HG03103 (cell line): Measurements from ENCODE around the gene EYA3.

Experiments used
- ATAC-seq: cut with Tn5 transposase; IDR thresholded peaks from one replicate; pipeline ENCODE4 v1.9.1; 2021; ENCODE audit warnings: low read depth; ENCODE audit not compliant: unreplicated experiment

The EYA3 gene

GRCh38 chr1:28074892-28075511 is 13.4 kb downstream of the EYA3 start:
- ATAC-seq = no peak

GRCh38 chr1:28073867-28074266 is 14.5 kb downstream of the EYA3 start:
- ATAC-seq = no peak

- no peak for ATAC-seq
Measured at GRCh38 chr1:28071813-28072212, 16.6 kb downstream of the EYA3 start.

GRCh38 chr1:28070725-28071593 is 17.5 kb downstream of the EYA3 start:
- no peak for ATAC-seq

GRCh38 chr1:28067523-28068090 is 20.8 kb downstream of the EYA3 start:
- no peak for ATAC-seq

DNA sequence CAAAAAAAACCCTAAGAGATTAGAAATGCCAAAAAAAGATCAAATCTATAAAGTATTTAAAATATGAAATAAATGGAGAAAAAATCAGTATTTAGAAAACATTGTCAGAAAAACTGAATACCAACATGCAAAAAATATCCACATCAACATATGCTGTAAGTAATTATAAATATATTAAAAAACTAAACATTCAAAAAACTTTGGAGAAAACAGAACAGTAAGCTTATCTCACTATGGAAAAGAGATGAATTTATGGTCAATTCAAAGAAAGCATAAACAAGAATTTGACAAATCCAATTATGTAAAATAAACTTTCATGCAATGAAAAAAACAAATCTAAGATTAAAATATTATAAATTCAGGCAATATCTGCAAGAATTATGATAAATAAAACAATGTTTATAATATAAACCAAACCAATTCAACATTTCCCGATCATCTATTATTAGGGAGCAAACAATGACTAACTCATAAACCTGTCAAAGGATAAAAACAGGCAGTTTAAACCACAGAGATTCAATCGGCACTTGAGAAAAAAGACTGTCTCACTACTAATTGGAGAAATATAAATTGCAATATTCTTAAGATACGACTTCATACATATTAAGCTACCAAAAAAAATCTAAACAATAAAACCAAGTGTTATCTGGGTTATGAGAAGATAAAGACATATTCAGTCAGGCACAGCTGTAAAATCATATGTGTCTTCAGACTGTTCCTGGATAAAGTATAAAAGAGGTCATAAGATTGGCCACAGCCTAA is 21.8 kb downstream of the EYA3 start:
- no peak for ATAC-seq

GRCh38 chr1:28064064-28064463 is 24.3 kb downstream of the EYA3 start:
- ATAC-seq = no peak

- ATAC-seq = no peak
Measured at GRCh38 chr1:28062806-28063205, 25.6 kb downstream of the EYA3 start.

DNA sequence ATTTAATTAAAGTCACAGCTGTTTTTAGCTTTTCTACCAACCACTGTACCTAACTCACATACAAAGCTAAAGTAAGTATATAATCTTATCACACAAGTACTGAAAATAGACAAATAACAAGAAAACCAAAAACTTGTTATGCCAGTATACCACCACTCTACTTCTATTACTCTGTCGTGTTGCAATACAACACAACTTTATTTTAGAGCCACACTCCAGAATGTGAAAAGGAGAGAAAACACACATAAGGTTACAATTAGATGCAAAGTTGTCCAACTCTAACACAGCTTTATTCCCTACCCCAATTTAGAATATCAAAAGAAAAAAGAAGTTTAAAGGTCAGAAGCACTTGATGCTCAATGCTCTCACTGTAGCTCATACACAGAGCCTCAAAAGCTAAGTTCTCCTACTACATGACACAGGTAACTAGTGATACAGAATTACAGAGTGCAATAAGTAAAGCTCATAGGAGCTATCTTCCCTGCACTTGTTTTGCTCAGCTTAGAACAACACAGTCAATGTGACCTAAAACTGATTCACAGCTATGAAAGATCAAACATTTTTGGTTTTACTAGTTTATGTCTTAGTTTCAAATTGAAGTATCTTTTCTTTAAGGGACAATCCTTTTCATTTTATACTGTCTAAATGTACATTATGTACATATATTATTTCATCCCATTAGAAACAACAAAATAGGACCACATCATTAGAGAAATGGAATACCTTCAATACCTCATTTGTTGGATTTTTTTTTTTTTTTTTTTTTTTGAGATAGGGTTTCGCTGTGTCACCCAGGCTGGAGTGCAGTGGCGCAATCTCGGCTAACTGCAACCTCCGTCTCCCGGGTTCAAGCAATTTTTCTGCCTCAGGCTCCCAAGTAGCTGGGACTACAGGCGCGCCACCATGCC is 29.2 kb downstream of the EYA3 start:
- ATAC-seq = no peak

- ATAC-seq = no peak
Measured at GRCh38 chr1:28058168-28058567, 30.2 kb downstream of the EYA3 start.

- ATAC-seq = no peak
Measured at GRCh38 chr1:28056129-28056925, 32.1 kb downstream of the EYA3 start.

GRCh38 chr1:28050776-28051175 is 37.6 kb downstream of the EYA3 start:
- ATAC-seq = no peak

- ATAC-seq = no peak
Measured at GRCh38 chr1:28046716-28047115, 41.7 kb downstream of the EYA3 start.

GRCh38 chr1:28045777-28046176 is 42.6 kb downstream of the EYA3 start:
- ATAC-seq = no peak

GRCh38 chr1:28044399-28044798 is 44.0 kb downstream of the EYA3 start:
- no peak for ATAC-seq

- no peak for ATAC-seq
Measured at GRCh38 chr1:28039341-28039740, 49.1 kb downstream of the EYA3 start.

DNA sequence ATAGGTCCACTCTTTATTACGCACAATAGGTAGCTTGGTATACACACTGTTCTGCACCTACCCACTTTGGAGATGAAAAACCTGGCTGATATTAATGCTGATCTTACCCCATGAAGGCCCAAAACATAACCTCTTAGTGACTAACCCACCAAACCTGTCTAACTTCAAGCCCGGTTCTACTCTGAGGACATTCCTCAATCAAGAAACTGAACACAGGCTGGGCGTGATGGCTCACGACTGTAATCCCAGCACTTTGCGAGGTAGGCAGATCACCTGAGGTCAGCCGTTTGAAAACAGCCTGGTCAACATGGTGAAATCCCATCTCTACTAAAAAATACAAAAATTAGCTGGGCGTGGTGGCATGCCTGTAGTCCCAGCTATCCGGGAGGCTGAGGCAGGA is 50.5 kb downstream of the EYA3 start:
- no peak for ATAC-seq

GRCh38 chr1:28037206-28037605 is 51.2 kb downstream of the EYA3 start:
- no peak for ATAC-seq

DNA sequence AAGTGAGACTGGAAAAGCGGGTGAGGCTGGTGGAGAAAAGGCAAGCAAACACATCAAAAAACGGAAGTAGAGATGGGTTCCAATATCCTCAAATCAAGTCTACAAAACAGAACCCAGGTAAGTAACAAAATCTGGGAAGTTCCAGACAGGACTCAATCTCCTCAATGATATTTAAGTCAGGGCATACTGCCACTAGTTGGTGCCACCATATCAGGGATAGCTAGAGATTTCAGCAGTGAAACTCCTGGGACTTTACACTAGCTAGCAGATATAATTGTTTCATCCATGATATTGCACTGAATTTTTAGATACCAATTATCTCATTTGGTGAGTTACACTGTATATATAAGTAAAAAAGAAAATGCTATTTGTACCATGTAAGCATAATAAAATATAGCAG is 52.0 kb downstream of the EYA3 start:
- ATAC-seq = no peak
